HG02938 (cell line): ENCODE measurements around the gene LRCOL1.
A peak's percentile ranks its signal among the peaks of the same experiment; 100 is the strongest.
"Not testable (repeated sequence)": the region's sequence is repeated elsewhere in the genome, so short reads cannot be mapped to it uniquely, and the experiment has no call there.

Experiments
- ATAC-seq: cut with Tn5 transposase; IDR thresholded peaks from one replicate; pipeline ENCODE4 v1.9.1; 2021; ENCODE audit warnings: mild to moderate bottlenecking, moderate library complexity; ENCODE audit not compliant: unreplicated experiment

The LRCOL1 gene

DNA sequence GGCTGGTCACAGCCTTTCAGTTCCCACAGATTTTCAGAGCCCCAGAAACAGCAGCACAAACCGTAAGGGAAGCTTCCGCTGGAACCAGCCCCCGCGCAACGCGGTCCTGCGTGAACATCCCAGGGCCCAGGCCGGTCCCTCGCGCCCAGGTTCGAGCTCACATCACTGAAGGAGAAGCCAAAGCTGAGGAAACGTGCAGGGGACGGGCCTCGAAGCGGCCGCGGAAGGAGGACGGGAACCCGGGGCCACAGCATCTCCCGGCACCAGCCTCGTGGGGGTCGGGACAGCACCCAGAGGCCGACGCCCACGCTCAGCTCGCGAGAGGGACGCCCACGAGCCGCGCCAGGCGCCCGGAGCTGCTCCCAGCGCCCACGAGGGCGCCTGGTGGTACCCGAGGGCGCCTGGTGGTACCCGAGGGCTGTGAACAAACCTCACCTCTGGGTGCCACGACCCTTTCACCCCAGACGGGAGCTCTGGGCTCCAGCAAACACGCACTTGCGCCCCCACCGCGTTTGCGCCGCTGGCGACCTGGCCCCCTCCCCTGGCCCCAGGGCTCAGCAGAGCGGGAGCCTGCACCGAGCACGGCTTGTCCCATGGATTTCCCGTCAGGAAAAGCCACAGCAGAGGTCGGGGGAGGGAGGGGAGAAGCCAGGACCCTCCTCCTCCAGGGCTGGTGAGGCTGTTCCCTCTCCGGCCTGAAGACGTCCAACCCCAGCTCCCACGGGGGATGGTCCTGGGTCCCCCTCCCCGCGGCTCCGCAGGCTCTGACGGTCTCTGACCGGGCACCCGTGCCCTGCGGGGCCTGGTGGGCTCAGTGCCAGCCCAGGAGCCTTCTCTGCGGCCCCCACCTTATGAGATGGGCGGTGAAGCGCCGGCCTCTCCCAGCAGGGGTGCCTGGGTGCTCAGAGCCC, 6.9 kb downstream of the LRCOL1 start:
- ATAC-seq, result no peak

DNA sequence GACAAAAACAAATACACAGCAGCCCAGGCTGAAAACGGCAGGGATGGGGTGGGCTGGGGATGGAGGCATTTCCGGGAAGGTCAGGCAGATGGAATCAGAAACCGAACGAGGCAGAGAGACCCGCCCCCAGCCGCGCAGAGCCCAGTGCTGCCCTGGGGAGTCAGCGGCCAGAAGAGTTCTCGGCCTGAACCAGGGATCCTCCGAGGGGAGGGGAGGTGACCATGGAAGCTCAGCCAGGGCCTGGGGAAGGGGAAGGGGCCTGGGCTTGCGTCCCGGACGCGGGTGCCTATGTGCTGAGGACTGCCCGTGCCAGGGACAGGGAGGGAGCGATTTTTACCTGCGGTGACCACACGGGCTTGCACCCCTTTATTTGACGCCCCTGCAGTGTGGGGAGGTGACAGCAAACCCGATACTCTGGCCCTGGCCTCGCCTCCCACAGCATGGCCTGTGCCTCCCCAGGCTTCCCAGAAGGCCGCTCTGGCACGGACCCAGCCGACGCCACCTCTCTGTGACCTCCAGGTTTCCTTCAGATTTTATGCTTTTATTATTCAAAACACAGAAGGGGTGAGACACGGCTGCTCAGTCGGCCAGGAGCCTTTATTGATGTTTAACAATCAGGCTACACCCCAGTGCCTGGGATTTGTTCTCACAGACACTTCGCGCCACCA, 7.7 kb downstream of the LRCOL1 start:
- ATAC-seq, result no peak

DNA sequence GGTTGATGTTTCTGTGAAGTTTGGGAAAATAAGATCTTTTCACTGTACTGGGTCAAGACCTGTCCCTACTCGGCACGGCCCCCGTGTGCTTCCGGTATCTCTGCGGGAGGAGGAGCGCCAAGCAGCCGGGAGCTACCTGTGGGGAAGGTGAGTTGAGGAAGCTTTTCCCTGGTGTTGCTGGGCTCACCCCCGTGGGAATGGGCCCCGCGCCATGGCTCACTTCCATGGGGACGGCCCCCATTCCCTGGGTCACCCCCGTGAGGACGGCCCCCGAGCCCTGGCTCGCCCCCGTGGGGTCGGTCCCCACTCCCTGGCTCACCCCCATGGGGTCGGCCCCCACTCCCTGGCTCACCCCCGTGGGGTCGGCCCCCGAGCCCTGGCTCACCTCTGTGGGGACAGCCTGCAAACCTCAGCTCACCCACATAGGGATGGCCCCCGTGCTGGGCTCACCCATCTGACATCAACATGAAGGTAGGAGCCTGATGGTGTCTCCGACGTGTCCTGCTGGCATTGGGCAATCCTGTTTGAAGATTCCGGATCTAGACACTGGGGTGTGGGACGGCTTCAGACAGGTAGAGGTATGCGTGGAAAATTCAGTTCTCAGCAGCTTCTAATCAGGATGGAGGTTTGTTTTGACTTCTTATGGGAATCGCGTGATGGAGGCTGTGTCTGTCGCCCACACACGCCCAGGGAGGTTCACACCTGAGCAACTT, 9.1 kb downstream of the LRCOL1 start:
- ATAC-seq, result no peak

- no peak for ATAC-seq
Observed at GRCh38 chr12:132600048-132601032, 10.0 kb downstream of the LRCOL1 start.

GRCh38 chr12:132599502-132599901, 10.9 kb downstream of the LRCOL1 start:
- not testable (repeated sequence) for ATAC-seq

GRCh38 chr12:132597333-132598316, 12.8 kb downstream of the LRCOL1 start:
- ATAC-seq, result no peak

GRCh38 chr12:132596016-132596415, 14.4 kb downstream of the LRCOL1 start:
- ATAC-seq, result no peak

DNA sequence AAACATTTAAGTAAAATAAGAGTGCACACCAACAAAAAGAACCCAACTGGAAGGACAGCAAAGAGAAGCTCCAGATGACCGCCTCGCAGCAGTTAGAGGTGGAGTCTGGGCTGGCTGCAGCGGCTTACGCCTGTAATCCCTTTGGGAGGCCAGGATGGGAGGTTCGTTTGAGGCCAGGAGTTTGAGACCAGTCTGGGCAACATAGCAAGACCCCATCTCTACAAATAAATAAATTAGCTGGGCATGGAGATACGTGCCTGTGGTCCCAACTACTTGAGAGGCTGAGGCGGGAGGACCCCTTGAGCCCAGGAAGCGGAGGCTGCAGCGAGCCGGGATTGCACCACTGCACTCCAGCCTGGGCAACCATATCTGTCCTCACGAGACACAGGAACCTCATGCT, 15.2 kb downstream of the LRCOL1 start:
- ATAC-seq, result no peak

DNA sequence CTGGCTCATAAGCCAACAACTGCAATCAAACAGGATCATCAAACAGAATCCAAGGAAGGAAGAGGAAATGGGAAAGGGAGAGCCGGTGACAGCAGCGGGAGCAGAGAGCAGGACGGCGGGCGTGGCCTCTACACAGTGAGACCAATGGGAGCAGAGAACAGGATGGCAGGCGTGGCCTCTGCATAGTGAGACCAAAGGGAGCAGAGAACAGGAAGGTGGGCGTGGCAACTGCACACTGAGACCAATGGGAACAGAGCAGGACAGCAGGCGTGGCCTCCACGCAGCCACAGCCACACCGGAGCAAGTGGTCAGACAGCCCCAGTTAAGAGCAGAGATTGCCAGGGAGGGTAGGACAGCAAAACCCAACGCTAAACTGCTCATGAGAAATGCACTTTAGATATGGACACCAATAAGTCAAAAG, 16.4 kb downstream of the LRCOL1 start:
- peak; percentile 67 for ATAC-seq

DNA sequence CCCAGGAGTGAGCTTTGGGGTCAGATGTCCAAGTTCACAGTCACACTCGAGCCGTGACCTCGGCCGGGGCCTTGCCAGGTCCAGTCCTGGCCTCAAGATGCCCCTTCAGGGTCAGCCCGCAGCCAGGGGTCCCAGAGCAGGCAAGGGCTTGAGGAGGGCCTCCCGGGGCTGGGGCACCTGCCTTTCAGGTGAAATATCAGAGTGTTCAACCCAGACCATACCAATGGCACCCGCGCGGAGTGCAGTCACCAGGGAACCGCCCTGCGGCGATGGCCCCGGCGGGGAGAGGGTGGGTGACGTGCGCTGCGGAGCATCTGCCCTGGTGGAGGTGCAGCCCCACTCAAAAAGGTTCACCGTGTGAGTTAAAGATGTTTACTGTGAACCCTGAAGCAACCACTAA, 16.9 kb downstream of the LRCOL1 start:
- no peak for ATAC-seq

DNA sequence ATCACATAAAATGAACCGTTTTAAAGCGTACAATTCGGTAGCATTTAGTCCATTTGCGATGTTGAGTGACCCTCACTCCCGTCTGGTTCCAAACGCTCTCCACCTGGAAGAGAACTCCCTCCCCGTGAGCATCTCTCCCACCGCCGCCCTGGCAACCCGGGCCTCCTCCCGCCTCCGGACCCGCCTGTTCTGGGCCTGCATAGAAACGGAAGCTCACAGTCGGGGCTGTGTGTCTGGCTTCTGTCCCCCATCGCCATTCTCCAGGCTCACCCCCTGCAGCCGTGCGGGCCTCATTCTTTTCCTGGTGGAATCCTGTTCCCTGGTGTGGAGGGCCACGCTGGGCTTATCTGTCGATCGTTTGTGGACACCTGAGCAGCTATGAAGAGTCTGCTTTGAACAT, 17.3 kb downstream of the LRCOL1 start:
- no peak for ATAC-seq

DNA sequence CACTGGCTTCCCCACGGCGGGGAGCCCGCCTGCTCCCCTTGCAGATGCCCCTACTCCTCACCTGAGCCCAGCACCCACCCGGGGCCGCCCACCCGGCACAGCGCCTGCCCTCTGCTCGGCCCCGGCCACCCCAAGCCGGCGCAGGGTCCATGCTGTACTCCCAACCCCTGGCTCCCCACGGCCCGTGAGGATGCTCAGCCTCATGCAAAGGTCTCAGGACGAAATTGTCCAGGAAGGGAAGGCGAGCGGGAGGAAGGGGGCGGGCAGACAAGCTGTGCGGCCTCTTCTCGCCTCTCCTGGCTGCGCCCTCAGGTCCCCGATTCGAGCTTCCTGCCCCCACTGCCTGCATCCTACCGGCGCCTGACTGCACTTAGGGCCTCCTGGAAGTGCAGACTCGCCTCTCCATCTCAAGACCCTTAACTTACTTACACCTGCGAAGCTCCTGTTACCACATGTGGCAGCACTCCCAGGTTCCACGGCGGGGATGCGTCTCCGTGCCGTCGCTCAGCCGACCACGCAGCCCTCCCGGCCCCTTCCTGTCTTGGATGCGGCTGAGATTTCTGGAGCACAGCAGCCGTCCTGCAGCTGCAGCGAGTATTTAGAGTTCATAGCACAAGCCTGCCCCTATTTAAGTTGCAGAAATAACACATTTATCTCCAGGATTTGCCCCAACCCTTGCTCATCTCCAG, 18.0 kb downstream of the LRCOL1 start:
- no peak for ATAC-seq

GRCh38 chr12:132591107-132591935, 19.1 kb downstream of the LRCOL1 start:
- ATAC-seq, result no peak

DNA sequence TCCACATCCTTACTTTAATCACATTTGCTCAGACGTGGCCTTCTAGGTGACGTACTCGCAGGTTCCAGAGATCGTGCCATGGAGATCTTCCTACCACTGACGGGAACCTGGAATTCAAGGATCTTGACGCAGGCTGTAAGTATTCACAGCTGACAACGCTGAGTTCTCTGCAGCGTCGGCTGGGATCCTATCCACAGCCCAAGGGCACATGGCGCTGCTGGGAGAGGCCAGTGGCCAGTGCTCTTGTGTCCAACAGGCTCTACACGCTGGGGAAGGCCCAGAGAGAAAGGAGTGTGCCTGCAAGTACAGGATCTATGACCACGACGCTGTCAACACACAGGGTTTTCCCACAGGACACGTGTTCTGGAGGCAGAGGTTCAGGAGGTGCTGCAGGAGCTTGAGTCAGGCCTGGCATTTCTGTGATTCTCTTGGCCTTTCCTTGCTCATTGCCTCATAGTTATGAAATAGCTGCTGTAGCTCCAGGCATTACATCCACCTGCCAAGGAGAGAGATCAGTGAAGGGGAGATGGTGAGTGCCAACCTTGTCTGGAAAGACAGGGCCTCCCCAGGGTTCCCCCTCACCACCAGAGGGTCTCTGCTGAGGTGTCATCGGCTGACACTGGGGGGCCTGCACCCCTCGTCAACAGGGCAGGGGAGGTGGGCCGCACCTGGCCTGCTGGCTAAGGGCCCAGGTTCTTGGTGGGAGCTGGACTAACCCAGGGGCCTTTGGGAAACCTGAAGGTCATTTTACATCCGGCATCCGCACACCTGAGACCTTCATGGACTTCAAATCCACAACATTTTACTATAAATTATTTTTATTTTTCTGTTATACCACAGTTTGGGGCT, 21.3 kb downstream of the LRCOL1 start:
- ATAC-seq, result no peak

DNA sequence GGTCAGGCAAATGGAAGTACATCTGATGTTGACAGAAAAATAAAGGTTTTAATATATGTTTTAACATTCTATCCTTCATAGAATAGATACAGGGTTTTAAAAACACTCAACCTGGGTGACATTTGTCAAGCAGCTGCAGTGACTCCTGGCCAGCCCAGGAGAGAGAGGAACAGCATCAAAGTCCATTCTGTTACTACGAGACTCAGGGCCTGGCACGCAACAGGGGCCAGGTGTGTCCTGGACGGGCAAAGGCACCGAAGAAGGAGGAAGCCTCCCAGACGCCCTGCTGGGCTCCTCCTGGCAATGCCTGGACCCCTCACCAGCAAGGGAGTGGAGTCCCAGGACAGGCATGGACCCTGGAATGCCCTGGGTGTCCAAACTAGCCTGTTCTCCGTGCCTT, 22.1 kb downstream of the LRCOL1 start:
- ATAC-seq, result no peak

GRCh38 chr12:132587781-132588180, 22.6 kb downstream of the LRCOL1 start:
- no peak for ATAC-seq

- no peak for ATAC-seq
Observed at GRCh38 chr12:132586929-132587328, 23.5 kb downstream of the LRCOL1 start.
